Caco-2 (cell line): ENCODE measurements around the gene PKP3. TPM values are rescaled to one million over a fixed set of nuclear protein-coding genes. Genes with fewer than 3 reads are reported as not detected.

Experiments used
- BruUV-seq: library from RNA; stranded (reverse); fragments of 400-500 nt; replicated peaks from 2 replicates; lab custom pipeline; 2021; lab: Mats Ljungman, UMichigan
- CTCF ChIA-PET: fragments of 300-600 bp; sonication (Branson Sonifier 250); formaldehyde crosslinking; loops from one replicate; lab custom pipeline; 2022; ENCODE audit warnings: antibody characterized with exemption; lab: Charles Lee
- POLR2A ChIA-PET: fragments of 300-600 bp; sonication (Branson Sonifier 250); formaldehyde crosslinking; loops from one replicate; lab custom pipeline; 2022; ENCODE audit warnings: antibody characterized with exemption; lab: Charles Lee
- DNase-seq, 2 experiments: peaks; one replicate each; pipeline versions ENCODE4 v3.0.0 to v3.0.0-alpha.2; 2020 to 2022
- H3K27me3 ChIP-seq: replicated peaks from 2 replicates; pipeline ENCODE4 v1.6.0; 2011; ENCODE audit warnings: low read length; ENCODE audit not compliant: control insufficient read depth, insufficient read depth
- H3K36me3 ChIP-seq: 2 replicates; pipeline ENCODE4 v1.5.1; 2011; ENCODE audit warnings: low read length; ENCODE audit not compliant: control insufficient read depth, insufficient read depth
- H3K4me1 ChIP-seq: fragments of 250-450 bp; sonication (Bioruptor Pico); 2 replicates; pipeline ENCODE4 v1.5.1; 2020; ENCODE audit warnings: mild to moderate bottlenecking
- H3K4me3 ChIP-seq: 2 replicates; pipeline ENCODE4 v1.5.1; 2011; ENCODE audit warnings: low read depth, mild to moderate bottlenecking, control low read depth, low read length
- H3K9me3 ChIP-seq: fragments of 250-450 bp; sonication (Bioruptor Pico); 2 replicates; pipeline ENCODE4 v1.5.1; 2020; ENCODE audit warnings: mild to moderate bottlenecking, moderate library complexity
- H3K27ac Mint-ChIP-seq: one replicate; pipeline ENCODE4 v1.8.0; 2022; ENCODE audit warnings: mixed read lengths; ENCODE audit not compliant: unreplicated experiment
- H3K27me3 Mint-ChIP-seq: one replicate; pipeline ENCODE4 v1.8.0; 2022; ENCODE audit warnings: mixed read lengths; ENCODE audit not compliant: insufficient read depth, unreplicated experiment
- H3K36me3 Mint-ChIP-seq: one replicate; pipeline ENCODE4 v1.8.0; 2022; ENCODE audit warnings: mild to moderate bottlenecking, mixed read lengths; ENCODE audit not compliant: insufficient read depth, unreplicated experiment
- H3K4me1 Mint-ChIP-seq: one replicate; pipeline ENCODE4 v1.8.0; 2022; ENCODE audit warnings: low read depth, mixed read lengths; ENCODE audit not compliant: unreplicated experiment
- H3K4me3 Mint-ChIP-seq: one replicate; pipeline ENCODE4 v1.8.0; 2022; ENCODE audit warnings: mild to moderate bottlenecking, moderate library complexity, mixed read lengths; ENCODE audit not compliant: unreplicated experiment
- H3K9me3 Mint-ChIP-seq: one replicate; pipeline ENCODE4 v1.8.0; 2022; ENCODE audit warnings: mixed read lengths; ENCODE audit not compliant: unreplicated experiment
- intact Hi-C: fragments of 100-400 bp; cut with micrococcal nuclease; formaldehyde crosslinking; loops from one replicate; pipeline ENCODE4 v1.10.0; 2022; ENCODE audit not compliant: unreplicated experiment
- total RNA-seq: library from RNA; stranded (reverse); gene quantifications from 2 replicates; pipeline ENCODE4 v1.2.3, GENCODE V29; 2022
- TF ChIP-seq, protein P1 (sequence below), 2 experiments: fragments of 200-600 bp in 1 of 2; IDR thresholded peaks; 1 replicate in 1 of 2; 2 replicates in 1 of 2; pipeline versions ENCODE4 v1.5.1 to v1.8.0; 2011 to 2022; ENCODE audit warnings: antibody characterized with exemption in 1 of 2, control low read depth in 1 of 2, inconsistent platforms in 1 of 2, low read depth in 1 of 2, low read length in 1 of 2, mild to moderate bottlenecking in 1 of 2, moderate library complexity in 1 of 2; ENCODE audit not compliant: insufficient read depth in 1 of 2, severe bottlenecking in 1 of 2, unreplicated experiment in 1 of 2

PKP3 gene
- total RNA-seq, 1 experiment from 2014 or later = 149 TPM

DNA sequence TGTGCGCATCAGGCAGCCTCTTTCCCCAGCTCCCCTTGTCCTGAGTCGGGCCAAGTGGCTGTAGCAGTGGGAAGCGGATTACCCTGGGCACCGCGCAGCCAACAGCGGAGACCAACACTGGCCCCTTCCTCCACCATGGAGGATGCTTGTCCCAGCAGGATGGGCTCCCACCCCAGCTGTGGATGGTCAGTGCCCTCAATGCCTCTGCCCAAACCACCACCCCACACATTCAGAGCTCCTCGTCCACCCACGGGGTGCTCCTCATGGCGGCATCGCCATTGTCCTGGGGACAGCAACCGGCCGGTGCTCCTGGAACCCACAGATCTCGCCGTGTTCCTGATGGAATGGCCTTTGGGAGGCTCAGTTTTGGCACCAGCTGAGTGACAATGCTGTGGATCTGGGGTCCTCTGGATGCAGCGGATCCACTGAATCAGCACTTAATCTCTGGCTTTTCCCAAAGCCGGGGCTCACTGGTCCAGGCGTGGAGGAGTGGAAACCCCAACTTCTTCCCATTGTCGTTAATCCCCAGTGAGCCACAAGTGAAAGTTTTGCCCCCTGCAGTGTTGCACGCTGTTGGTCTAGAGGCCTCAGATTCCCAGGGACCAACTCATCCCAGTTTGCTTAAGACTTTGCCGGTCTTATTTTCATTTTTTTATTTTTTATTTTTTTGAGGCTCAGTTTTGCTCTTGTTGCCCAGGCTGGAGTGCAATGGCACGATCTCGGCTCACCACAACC, 28.9 kb upstream of the PKP3 start:
- no peak overlapping the region for H3K4me3 ChIP-seq
- peaks cover 2% of the 10 kb centered on the region for H3K27me3 Mint-ChIP-seq
- no peaks in the 10 kb centered on the region for H3K27me3 ChIP-seq
- POLR2A ChIA-PET = no interaction called here
- TF ChIP-seq, protein P1, sequence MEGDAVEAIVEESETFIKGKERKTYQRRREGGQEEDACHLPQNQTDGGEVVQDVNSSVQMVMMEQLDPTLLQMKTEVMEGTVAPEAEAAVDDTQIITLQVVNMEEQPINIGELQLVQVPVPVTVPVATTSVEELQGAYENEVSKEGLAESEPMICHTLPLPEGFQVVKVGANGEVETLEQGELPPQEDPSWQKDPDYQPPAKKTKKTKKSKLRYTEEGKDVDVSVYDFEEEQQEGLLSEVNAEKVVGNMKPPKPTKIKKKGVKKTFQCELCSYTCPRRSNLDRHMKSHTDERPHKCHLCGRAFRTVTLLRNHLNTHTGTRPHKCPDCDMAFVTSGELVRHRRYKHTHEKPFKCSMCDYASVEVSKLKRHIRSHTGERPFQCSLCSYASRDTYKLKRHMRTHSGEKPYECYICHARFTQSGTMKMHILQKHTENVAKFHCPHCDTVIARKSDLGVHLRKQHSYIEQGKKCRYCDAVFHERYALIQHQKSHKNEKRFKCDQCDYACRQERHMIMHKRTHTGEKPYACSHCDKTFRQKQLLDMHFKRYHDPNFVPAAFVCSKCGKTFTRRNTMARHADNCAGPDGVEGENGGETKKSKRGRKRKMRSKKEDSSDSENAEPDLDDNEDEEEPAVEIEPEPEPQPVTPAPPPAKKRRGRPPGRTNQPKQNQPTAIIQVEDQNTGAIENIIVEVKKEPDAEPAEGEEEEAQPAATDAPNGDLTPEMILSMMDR (IDR thresholded peaks at IDR 0.05; ENCODE audit: insufficient read depth in 1 of 2, low read depth in 1 of 2, low read length in 1 of 2, severe bottlenecking in 1 of 2, unreplicated experiment in 1 of 2) = no peak
- DNase-seq = peak in 1 of 2 experiments; percentile 29
- no peaks in the 10 kb centered on the region; the same call in 1 of the 2 replicates for H3K9me3 ChIP-seq
- CTCF ChIA-PET = interaction anchor here (0.9 kb wide), 1 partner anchor 60 kb away, joined by 3 read pairs; no protein-coding TSS in a partner anchor
- H3K4me1 Mint-ChIP-seq = peaks cover 7% of the 10 kb centered on the region
- H3K9me3 Mint-ChIP-seq = no peaks in the 10 kb centered on the region
- no peaks in the 10 kb centered on the region for H3K36me3 ChIP-seq
- H3K27ac Mint-ChIP-seq = no peak overlapping the region
- no TSS peak for BruUV-seq
- no peak overlapping the region for H3K4me3 Mint-ChIP-seq
- H3K4me1 ChIP-seq = peaks cover 9% of the 10 kb centered on the region
- peaks cover 12% of the 10 kb centered on the region for H3K36me3 Mint-ChIP-seq
- intact Hi-C loops = loop anchor here (10.0 kb wide), 1 partner anchor 80 kb away; the partner anchor contains the start of gene ANO9

DNA sequence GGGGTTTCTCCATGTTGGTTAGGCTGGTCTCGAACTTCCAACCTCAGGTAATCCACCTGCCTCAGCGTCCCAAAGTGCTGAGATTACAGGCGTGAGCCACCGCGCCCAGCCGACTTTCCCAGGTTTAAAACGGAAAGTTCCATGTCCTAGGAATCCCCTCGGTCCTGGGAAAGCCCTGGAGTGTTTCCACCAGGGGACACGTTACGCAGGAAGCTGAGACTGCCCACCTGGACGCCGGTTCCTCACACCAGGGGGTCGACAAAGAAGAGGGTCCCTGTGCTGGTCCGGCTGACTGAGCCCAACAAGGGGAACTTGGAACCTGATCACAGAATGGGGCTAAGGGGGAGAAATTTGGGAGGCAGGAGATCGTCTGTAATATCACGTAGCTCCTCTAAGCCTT, 28.2 kb upstream of the PKP3 start:
- no TSS peak for BruUV-seq
- H3K36me3 Mint-ChIP-seq = peaks cover 12% of the 10 kb centered on the region
- peaks cover 2% of the 10 kb centered on the region for H3K27me3 Mint-ChIP-seq
- H3K9me3 ChIP-seq = no peaks in the 10 kb centered on the region; the same call in 1 of the 2 replicates
- no peaks in the 10 kb centered on the region for H3K27me3 ChIP-seq
- intact Hi-C loops = loop anchor here (10.0 kb wide), 1 partner anchor 79 kb away; the partner anchor contains the start of gene ANO9
- peaks cover 7% of the 10 kb centered on the region for H3K4me1 Mint-ChIP-seq
- no peaks in the 10 kb centered on the region; the same call in 1 of the 2 replicates for H3K36me3 ChIP-seq
- TF ChIP-seq, protein P1 (IDR thresholded peaks at IDR 0.05; ENCODE audit: insufficient read depth in 1 of 2, low read depth in 1 of 2, low read length in 1 of 2, severe bottlenecking in 1 of 2, unreplicated experiment in 1 of 2) = no peak
- H3K27ac Mint-ChIP-seq = no peak overlapping the region
- POLR2A ChIA-PET = no interaction called here
- no peak for DNase-seq
- peaks cover 15% of the 10 kb centered on the region for H3K4me1 ChIP-seq
- H3K4me3 ChIP-seq = no peak overlapping the region
- CTCF ChIA-PET = interaction anchor here (0.9 kb wide), 1 partner anchor 61 kb away, joined by 3 read pairs; no protein-coding TSS in a partner anchor
- no peak overlapping the region for H3K4me3 Mint-ChIP-seq
- H3K9me3 Mint-ChIP-seq = no peaks in the 10 kb centered on the region

DNA sequence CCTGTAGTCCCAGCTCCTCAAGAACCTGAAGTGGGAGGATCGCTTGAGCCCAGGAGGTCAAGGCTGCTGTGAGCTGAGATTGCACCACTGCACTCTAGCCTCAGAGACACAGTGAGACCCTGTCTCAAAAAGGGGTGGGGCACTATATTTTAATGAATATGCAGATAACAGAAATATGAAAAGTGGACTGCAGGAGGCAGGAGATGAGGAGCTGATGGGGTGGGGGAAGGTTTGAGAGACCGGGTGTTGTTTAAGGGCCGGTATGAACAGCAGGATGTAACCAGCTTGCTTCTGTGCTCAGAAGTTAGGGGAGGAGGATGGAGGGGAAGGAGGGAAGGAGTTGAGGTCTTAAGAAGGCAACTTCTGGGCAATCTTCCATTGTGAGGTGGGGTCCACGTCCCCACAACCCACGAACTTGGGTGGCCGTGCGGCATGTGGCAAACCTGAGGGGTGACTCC, 26.0 kb upstream of the PKP3 start:
- Mint-ChIP-seq H3K9me3 (no peaks in the 10 kb centered on the region), H3K4me1 (peaks cover 7% of the 10 kb centered on the region), H3K27ac (no peak overlapping the region), H3K27me3 (peaks cover 2% of the 10 kb centered on the region), H3K36me3 (peaks cover 18% of the 10 kb centered on the region), H3K4me3 (peak overlapping the region; percentile 91)
- no TSS peak for BruUV-seq
- no peak for DNase-seq
- POLR2A ChIA-PET = interaction anchor here (1.2 kb wide), 1 partner anchor 26 kb away, joined by 3 read pairs; the partner anchor contains the start of gene PKP3
- peak overlapping the region; percentile 56 for H3K4me3 ChIP-seq
- H3K4me1 ChIP-seq = peaks cover 15% of the 10 kb centered on the region
- no peaks in the 10 kb centered on the region; the same call in none of the 2 replicates for H3K36me3 ChIP-seq
- no peaks in the 10 kb centered on the region; the same call in 1 of the 2 replicates for H3K9me3 ChIP-seq
- CTCF ChIA-PET = interaction anchor here (0.6 to 2.9 kb wide), 3 partner anchors 25 to 80 kb away, joined by 3 to 14 read pairs (median 8); partner anchors contain the start of gene PKP3
- intact Hi-C loops = loop anchor here (2.0 to 10.0 kb wide), 2 partner anchors 25 to 77 kb away; partner anchors contain the start of gene ANO9
- H3K27me3 ChIP-seq = no peaks in the 10 kb centered on the region
- TF ChIP-seq, protein P1 (IDR thresholded peaks at IDR 0.05; ENCODE audit: insufficient read depth in 1 of 2, low read depth in 1 of 2, low read length in 1 of 2, severe bottlenecking in 1 of 2, unreplicated experiment in 1 of 2) = no peak
